MM.1S (cell line): ENCODE measurements around the gene ZFP36L1.

Experiments
- DNase-seq: peaks from one replicate; pipeline ENCODE4 v3.0.0-alpha.2; 2015
- H2AFZ ChIP-seq: fragments of 300-600 bp; sonication (generic); 2 replicates; pipeline ENCODE4 v1.6.0; 2016; ENCODE audit warnings: antibody characterized with exemption, low read length
- H3F3A ChIP-seq: fragments of 300-600 bp; sonication (generic); 2 replicates; pipeline ENCODE4 v1.6.1; 2016; ENCODE audit warnings: mild to moderate bottlenecking, antibody characterized with exemption, low read length, moderate library complexity, mixed read lengths; ENCODE audit not compliant: insufficient read depth
- H3K27ac ChIP-seq: fragments of 300-600 bp; sonication (generic); 2 replicates; pipeline ENCODE4 v1.5.1; 2016; ENCODE audit warnings: mild to moderate bottlenecking, low read length
- H3K27me3 ChIP-seq: fragments of 300-600 bp; sonication (generic); replicated peaks from 2 replicates; pipeline ENCODE4 v1.6.0; 2016; ENCODE audit warnings: low read length; ENCODE audit not compliant: insufficient read depth
- H3K36me3 ChIP-seq: fragments of 300-600 bp; sonication (generic); replicated peaks from 2 replicates; pipeline ENCODE4 v1.6.1; 2016; ENCODE audit warnings: mild to moderate bottlenecking, low read length, mixed read lengths; ENCODE audit not compliant: insufficient read depth
- H3K4me1 ChIP-seq: fragments of 300-600 bp; sonication (generic); 2 replicates; pipeline ENCODE4 v1.6.1; 2016; ENCODE audit warnings: low read length, mixed read lengths
- H3K4me2 ChIP-seq: fragments of 300-600 bp; sonication (generic); 2 replicates; pipeline ENCODE4 v1.6.0; 2016; ENCODE audit warnings: low read depth, low read length
- H3K4me3 ChIP-seq: fragments of 300-600 bp; sonication (generic); 2 replicates; pipeline ENCODE4 v1.5.1; 2016; ENCODE audit warnings: low read length, mixed read lengths
- H3K79me2 ChIP-seq: fragments of 300-600 bp; sonication (generic); 2 replicates; pipeline ENCODE4 v1.6.1; 2016; ENCODE audit warnings: mixed run types, low read length, mixed read lengths
- H3K9ac ChIP-seq: fragments of 300-600 bp; sonication (generic); 2 replicates; pipeline ENCODE4 v1.6.1; 2016; ENCODE audit warnings: low read length, mixed read lengths
- H3K9me2 ChIP-seq: fragments of 300-600 bp; sonication (generic); replicated peaks from 2 replicates; pipeline ENCODE4 v1.6.1; 2016; ENCODE audit warnings: mild to moderate bottlenecking, low read length, mixed read lengths; ENCODE audit not compliant: insufficient read depth
- H3K9me3 ChIP-seq: fragments of 300-600 bp; sonication (generic); replicated peaks from 2 replicates; pipeline ENCODE4 v1.6.1; 2016; ENCODE audit warnings: mild to moderate bottlenecking, low read length, mixed read lengths; ENCODE audit not compliant: insufficient read depth
- H4K20me1 ChIP-seq: fragments of 300-600 bp; sonication (generic); 2 replicates; pipeline ENCODE4 v1.6.1; 2016; ENCODE audit warnings: mild to moderate bottlenecking, low read length, moderate library complexity, mixed read lengths; ENCODE audit not compliant: insufficient read depth
- EZH2 ChIP-seq: fragments of 300-600 bp; sonication (generic); optimal IDR thresholded peaks from 2 replicates; pipeline ENCODE3; 2017; ENCODE audit warnings: low read depth, mild to moderate bottlenecking, antibody characterized with exemption, low read length, mixed read lengths
- EZH2phosphoT487 ChIP-seq: fragments of 300-600 bp; sonication (generic); IDR thresholded peaks from 2 replicates; pipeline ENCODE4 v1.6.1; 2018; ENCODE audit warnings: antibody characterized with exemption, low read length
- TF ChIP-seq, protein P1 (sequence below): fragments of 300-600 bp; sonication (generic); IDR thresholded peaks from 2 replicates; pipeline ENCODE4 v1.5.1; 2016; ENCODE audit warnings: antibody characterized with exemption, low read length, mixed read lengths

The ZFP36L1 gene

DNA sequence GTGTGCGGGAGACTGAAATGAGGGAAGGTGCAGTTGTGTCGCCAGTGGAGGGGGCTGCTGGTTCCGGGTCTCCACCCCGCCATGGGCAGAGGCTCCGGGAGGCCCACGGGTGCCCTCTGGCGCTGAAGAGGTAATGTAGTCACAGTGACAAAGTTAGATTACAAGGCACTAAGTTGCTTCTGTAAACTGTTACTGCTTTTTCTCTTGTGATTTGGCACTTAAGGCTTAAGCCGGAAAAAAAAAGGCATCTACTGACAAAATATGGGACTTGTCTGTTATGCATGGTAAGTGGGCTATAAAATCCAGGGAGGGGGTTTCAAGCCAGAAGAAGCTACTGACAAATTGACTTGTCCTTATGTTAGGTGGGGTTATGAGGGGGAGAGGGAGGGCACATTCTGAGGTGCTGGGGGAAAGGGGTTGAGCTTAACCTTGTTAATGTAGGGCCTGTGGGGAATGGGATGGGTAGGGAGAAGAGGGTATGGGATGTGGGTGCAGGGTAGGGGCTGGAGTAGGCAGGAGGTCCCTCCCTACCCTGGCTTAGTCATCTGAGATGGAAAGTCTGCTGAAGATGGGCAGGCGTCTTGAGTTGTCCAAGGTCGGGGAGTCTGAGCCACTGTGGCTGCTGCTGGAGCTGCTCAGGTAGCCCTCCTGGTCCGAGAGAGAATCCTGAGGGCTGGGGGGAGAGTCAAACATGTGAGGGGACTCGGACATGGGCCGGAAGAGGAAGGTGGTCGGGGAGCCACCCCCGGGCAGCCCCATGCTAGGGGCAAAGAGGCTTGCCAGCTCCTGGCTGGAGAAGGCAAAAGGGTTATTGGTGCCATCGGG lies 3.7 kb downstream of the ZFP36L1 start:
- Histone ChIP-seq H3K4me2 (no peak overlapping the region), H3K27ac (no peak overlapping the region), H3K27me3 (no peaks in the 10 kb centered on the region), H3K4me1 (no peaks in the 10 kb centered on the region), H3K9ac (no peak overlapping the region), H3K36me3 (no peaks in the 10 kb centered on the region; the same call in 1 of the 2 replicates), H2AFZ (no peak overlapping the region), H3K4me3 (no peak overlapping the region), H3K9me3 (no peaks in the 10 kb centered on the region), H3K79me2 (peaks cover 30% of the 10 kb centered on the region), H4K20me1 (no peaks in the 10 kb centered on the region), H3K9me2 (no peaks in the 10 kb centered on the region), H3F3A (peaks cover 7% of the 10 kb centered on the region)
- DNase-seq: no peak
- TF ChIP-seq, protein P1, sequence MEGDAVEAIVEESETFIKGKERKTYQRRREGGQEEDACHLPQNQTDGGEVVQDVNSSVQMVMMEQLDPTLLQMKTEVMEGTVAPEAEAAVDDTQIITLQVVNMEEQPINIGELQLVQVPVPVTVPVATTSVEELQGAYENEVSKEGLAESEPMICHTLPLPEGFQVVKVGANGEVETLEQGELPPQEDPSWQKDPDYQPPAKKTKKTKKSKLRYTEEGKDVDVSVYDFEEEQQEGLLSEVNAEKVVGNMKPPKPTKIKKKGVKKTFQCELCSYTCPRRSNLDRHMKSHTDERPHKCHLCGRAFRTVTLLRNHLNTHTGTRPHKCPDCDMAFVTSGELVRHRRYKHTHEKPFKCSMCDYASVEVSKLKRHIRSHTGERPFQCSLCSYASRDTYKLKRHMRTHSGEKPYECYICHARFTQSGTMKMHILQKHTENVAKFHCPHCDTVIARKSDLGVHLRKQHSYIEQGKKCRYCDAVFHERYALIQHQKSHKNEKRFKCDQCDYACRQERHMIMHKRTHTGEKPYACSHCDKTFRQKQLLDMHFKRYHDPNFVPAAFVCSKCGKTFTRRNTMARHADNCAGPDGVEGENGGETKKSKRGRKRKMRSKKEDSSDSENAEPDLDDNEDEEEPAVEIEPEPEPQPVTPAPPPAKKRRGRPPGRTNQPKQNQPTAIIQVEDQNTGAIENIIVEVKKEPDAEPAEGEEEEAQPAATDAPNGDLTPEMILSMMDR: peak; percentile 18; the same call in 1 of the 2 replicates
- TF ChIP-seq EZH2: no peak

DNA sequence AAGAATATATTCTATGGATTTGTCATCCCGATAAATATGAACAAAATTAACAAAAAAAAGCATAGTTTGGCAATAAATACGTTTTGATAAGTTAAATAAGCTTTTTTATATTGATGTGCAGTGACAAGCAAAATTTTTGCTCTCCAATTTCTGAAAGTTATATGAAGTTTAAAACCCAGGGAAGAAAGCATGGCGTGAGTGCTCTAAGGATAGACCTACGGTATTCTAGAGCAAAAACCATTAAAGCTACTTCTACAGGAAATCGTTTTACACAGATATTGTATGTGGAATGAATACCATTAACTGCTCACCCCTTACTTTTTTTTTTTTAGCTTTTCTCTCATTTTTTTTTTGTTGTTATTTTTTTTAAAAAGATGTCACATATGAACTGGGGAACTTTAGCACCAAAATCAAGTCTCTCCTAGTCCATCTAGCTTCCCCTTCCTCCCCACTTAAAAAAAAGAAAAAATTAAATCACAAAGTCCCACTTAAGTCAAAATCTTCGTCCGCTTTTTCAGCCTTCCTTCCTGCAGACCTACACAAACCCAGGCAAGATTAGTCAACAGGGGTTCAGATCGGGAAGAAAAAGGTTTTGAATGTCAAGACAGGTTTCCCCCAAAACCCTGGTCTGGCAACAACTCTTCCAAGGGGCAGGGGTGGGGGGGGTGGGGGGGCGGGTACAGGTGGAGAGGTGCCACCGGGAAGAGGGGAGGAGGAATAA lies 4.4 kb downstream of the ZFP36L1 start:
- peaks cover 2% of the 10 kb centered on the region; the same call in 1 of the 2 replicates for H3F3A ChIP-seq
- no peak for TF ChIP-seq EZH2phosphoT487
- TF ChIP-seq, protein P1: no peak
- no peak for TF ChIP-seq EZH2
- no peaks in the 10 kb centered on the region for H3K4me1 ChIP-seq
- no peak overlapping the region for H3K9ac ChIP-seq
- no peak for DNase-seq
- no peaks in the 10 kb centered on the region for H3K27me3 ChIP-seq
- H3K9me3 ChIP-seq: no peaks in the 10 kb centered on the region
- H2AFZ ChIP-seq: no peak overlapping the region
- no peak overlapping the region for H3K4me3 ChIP-seq
- no peaks in the 10 kb centered on the region for H3K9me2 ChIP-seq
- H3K36me3 ChIP-seq: no peaks in the 10 kb centered on the region; the same call in 1 of the 2 replicates
- no peaks in the 10 kb centered on the region for H4K20me1 ChIP-seq
- H3K4me2 ChIP-seq: no peak overlapping the region
- peaks cover 30% of the 10 kb centered on the region for H3K79me2 ChIP-seq
- no peak overlapping the region for H3K27ac ChIP-seq

DNA sequence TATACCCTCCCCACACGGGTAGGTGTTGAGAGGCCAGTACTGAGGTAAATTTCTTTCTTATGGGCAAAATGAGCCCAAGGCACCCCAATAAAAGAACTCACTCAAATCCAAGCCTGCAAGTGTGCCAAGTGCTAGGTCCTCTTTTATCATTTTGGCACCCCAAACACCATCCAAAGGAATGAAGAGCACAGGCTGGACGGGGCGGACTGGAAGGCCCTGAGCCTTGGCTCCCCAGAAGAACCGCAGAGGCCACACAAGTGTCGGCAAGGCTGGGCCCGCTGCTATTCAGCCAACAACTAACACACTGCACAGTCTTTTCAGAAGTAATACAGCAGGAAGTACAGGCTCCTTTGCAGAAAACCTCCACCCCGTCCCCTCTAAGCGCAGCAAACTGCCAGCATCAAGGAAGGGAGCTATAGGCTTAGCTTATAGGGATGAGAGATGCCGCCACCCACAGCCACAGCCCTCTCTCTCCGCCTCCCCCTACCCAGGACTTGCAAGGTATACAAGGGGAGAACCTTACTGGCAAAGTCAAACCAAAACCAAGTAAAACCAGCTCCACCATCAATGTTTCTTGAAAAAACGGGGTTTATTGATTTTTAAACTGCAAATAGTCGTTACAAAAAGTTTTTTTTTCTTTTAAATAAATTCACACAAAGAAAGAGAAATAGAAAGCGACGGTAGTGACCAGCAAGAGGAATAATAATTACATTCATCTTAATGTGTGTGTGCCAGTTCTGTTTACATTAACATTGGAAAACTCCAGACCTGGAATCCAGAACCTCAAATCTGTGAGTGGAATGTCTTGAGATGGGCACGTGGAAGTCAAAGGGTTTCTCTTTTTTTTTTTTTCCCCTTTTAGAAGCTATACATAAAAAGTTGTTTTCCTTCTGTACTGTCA lies 5.5 kb downstream of the ZFP36L1 start:
- H3K9me2 ChIP-seq: no peaks in the 10 kb centered on the region
- no peaks in the 10 kb centered on the region for H3K27me3 ChIP-seq
- DNase-seq: no peak
- no peak overlapping the region for H3K4me3 ChIP-seq
- no peak overlapping the region for H3K27ac ChIP-seq
- no peak overlapping the region for H3K4me2 ChIP-seq
- no peaks in the 10 kb centered on the region for H4K20me1 ChIP-seq
- H3K9me3 ChIP-seq: no peaks in the 10 kb centered on the region
- no peaks in the 10 kb centered on the region for H3F3A ChIP-seq
- peaks cover 24% of the 10 kb centered on the region for H3K79me2 ChIP-seq
- H3K36me3 ChIP-seq: no peaks in the 10 kb centered on the region; the same call in 1 of the 2 replicates
- H2AFZ ChIP-seq: no peak overlapping the region
- H3K4me1 ChIP-seq: no peaks in the 10 kb centered on the region
- no peak overlapping the region for H3K9ac ChIP-seq
- TF ChIP-seq, protein P1: no peak
- TF ChIP-seq EZH2 (no peak), EZH2phosphoT487 (no peak)
